Sigmoid colon (tissue), 7 donors: ENCODE data around the gene EEFSEC. TPM values are rescaled to one million over a fixed set of nuclear protein-coding genes. Genes with fewer than 3 reads are reported as not detected.

Source experiments
- DNase-seq: peaks from one replicate; pipeline ENCODE4 v3.0.0-alpha.2; 2019
- H3K27ac ChIP-seq, 4 donors: fragments of 200-600 bp; sonication (generic); one replicate each; pipeline ENCODE4 v1.5.1; 2016 to 2019; ENCODE audit warnings: mild to moderate bottlenecking in 1 of 4
- H3K27me3 ChIP-seq, 3 donors: fragments of 200-600 bp; sonication (generic); one replicate each; pipeline ENCODE4 v1.5.1; 2019; ENCODE audit warnings: mild to moderate bottlenecking in 1 of 3
- H3K36me3 ChIP-seq, 4 donors: fragments of 200-600 bp; sonication (generic); one replicate each; pipeline ENCODE4 v1.5.1; 2016 to 2019
- H3K4me1 ChIP-seq, 4 donors: fragments of 200-600 bp; sonication (generic); one replicate each; pipeline ENCODE4 v1.5.1; 2017 to 2019
- H3K4me3 ChIP-seq, 4 donors: fragments of 200-600 bp; sonication (generic); one replicate each; pipeline ENCODE4 v1.5.1; 2017 to 2019; ENCODE audit warnings: mild to moderate bottlenecking in 2 of 4, moderate library complexity in 1 of 4
- H3K9me3 ChIP-seq, 4 donors: fragments of 200-600 bp in 3 of 4; sonication (generic) in 3 of 4; one replicate each; pipeline versions ENCODE4 v1.5.1 to v1.6.1; 2013 to 2019
- EP300 ChIP-seq, 4 donors: sonication (generic); formaldehyde crosslinking; IDR thresholded peaks; one replicate each; pipeline ENCODE4 v1.6.1; 2017; ENCODE audit warnings: antibody characterized with exemption in 4 of 4
- POLR2A ChIP-seq, 2 donors: fragments of 450-650 bp; IDR thresholded peaks; one replicate each; pipeline ENCODE4 v1.6.1; 2016; ENCODE audit warnings: antibody characterized with exemption in 2 of 2, mild to moderate bottlenecking in 2 of 2, moderate library complexity in 2 of 2
- POLR2AphosphoS5 ChIP-seq, 4 donors: sonication (generic); formaldehyde crosslinking; IDR thresholded peaks; one replicate each; pipeline ENCODE4 v1.6.1; 2017; ENCODE audit warnings: antibody characterized with exemption in 4 of 4
- WGBS, 2 donors: extraction: QIAGEN DNeasy Blood & Tissue Kit; methylation state at CpG; one replicate each; pipeline ENCODE4 v1.1.7; 2013; 5-methylcytosine and 5-hydroxymethylcytosine counted together
- intact Hi-C: fragments of 100-400 bp; cut with DNase I; formaldehyde crosslinking; loops from one replicate; pipeline ENCODE4 v1.15.1; 2023
- polyA plus RNA-seq, 3 donors: library from polyadenylated mRNA; stranded (reverse); fragments of 200-250 nt; gene quantifications; one replicate each; pipeline ENCODE4 v1.2.3, GENCODE V29; 2013
- total RNA-seq, 4 donors: library from RNA; depleted of rRNA; stranded (reverse); fragments of >200 nt; gene quantifications; one replicate each; pipeline ENCODE4 v1.1.0, GENCODE V29; 2016
- TF ChIP-seq, protein P1 (sequence below), 4 experiments: fragments of 450-650 bp in 3 of 4; fragments of 200-600 bp in 1 of 4; IDR thresholded peaks; one replicate each; pipeline ENCODE4 v1.5.1; 2016 to 2019; ENCODE audit warnings: antibody characterized with exemption in 4 of 4, mild to moderate bottlenecking in 3 of 4, moderate library complexity in 2 of 4
- donor health status: healthy with polysubstance abuse.
- donor health status: Bipolar disorder and iron deficiency.
- donor health status: healthy.

Gene EEFSEC
- total and polyA plus RNA-seq, 7 donors = 5.3 to 16.1 (median 12.2) TPM

GRCh38 chr3:128237348-128238183 is 84.3 kb downstream of the EEFSEC start:
- TF ChIP-seq POLR2A (IDR thresholded peaks at IDR 0.05) (no peak), POLR2AphosphoS5 (IDR thresholded peaks at IDR 0.05) (no peak), EP300 (IDR thresholded peaks at IDR 0.05) (no peak)
- TF ChIP-seq, protein P1, sequence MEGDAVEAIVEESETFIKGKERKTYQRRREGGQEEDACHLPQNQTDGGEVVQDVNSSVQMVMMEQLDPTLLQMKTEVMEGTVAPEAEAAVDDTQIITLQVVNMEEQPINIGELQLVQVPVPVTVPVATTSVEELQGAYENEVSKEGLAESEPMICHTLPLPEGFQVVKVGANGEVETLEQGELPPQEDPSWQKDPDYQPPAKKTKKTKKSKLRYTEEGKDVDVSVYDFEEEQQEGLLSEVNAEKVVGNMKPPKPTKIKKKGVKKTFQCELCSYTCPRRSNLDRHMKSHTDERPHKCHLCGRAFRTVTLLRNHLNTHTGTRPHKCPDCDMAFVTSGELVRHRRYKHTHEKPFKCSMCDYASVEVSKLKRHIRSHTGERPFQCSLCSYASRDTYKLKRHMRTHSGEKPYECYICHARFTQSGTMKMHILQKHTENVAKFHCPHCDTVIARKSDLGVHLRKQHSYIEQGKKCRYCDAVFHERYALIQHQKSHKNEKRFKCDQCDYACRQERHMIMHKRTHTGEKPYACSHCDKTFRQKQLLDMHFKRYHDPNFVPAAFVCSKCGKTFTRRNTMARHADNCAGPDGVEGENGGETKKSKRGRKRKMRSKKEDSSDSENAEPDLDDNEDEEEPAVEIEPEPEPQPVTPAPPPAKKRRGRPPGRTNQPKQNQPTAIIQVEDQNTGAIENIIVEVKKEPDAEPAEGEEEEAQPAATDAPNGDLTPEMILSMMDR (IDR thresholded peaks at IDR 0.05) = no peak
- H3K36me3 ChIP-seq = no peaks in the 10 kb centered on the region
- DNase-seq = no peak
- peaks cover 0 to 43% (median 19%) of the 10 kb centered on the region in 4 donors for H3K4me1 ChIP-seq
- intact Hi-C loops = no loop called here
- no peak overlapping the region for H3K4me3 ChIP-seq
- 85% methylated on average over 3 of the region's 3 CpGs for WGBS, 2 donors
- no peaks in the 10 kb centered on the region for H3K27me3 ChIP-seq
- no peak overlapping the region for H3K27ac ChIP-seq
- H3K9me3 ChIP-seq = no peaks in the 10 kb centered on the region

DNA sequence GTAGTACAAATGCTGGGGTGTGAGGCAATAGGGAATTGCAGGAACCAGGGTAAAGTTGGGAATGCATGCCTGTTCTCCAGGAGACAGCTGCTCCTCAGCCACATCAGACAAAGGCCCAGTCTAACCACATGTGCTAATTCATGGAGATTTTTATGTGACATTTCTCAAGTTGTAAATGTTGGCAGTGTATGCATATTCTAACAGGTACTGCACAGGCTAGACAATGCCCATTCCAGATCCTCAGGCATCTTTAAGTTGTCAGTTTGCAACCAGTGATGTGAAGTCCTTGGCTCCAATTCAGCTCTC is 84.9 kb downstream of the EEFSEC start:
- DNase-seq = no peak
- TF ChIP-seq POLR2A (IDR thresholded peaks at IDR 0.05) (no peak), EP300 (IDR thresholded peaks at IDR 0.05) (no peak), POLR2AphosphoS5 (IDR thresholded peaks at IDR 0.05) (no peak)
- TF ChIP-seq, protein P1 (IDR thresholded peaks at IDR 0.05) = no peak
- H3K4me1 ChIP-seq = peaks cover 0 to 43% (median 19%) of the 10 kb centered on the region in 4 donors
- H3K36me3 ChIP-seq = no peaks in the 10 kb centered on the region
- no peaks in the 10 kb centered on the region for H3K9me3 ChIP-seq
- H3K27me3 ChIP-seq = no peaks in the 10 kb centered on the region
- no peak overlapping the region for H3K27ac ChIP-seq
- intact Hi-C loops = no loop called here
- H3K4me3 ChIP-seq = no peak overlapping the region

- H3K4me1 ChIP-seq = peaks cover 0 to 41% (median 19%) of the 10 kb centered on the region in 4 donors
- H3K9me3 ChIP-seq = no peaks in the 10 kb centered on the region
- no peak overlapping the region for H3K4me3 ChIP-seq
- DNase-seq = no peak
- intact Hi-C loops = no loop called here
- H3K27ac ChIP-seq = no peak overlapping the region
- TF ChIP-seq EP300 (IDR thresholded peaks at IDR 0.05) = no peak
- no peak for TF ChIP-seq POLR2A (IDR thresholded peaks at IDR 0.05)
- TF ChIP-seq, protein P1 (IDR thresholded peaks at IDR 0.05) = no peak
- TF ChIP-seq POLR2AphosphoS5 (IDR thresholded peaks at IDR 0.05) = no peak
- no peaks in the 10 kb centered on the region for H3K27me3 ChIP-seq
- H3K36me3 ChIP-seq = no peaks in the 10 kb centered on the region
- whole genome bisulfite sequencing, 2 donors = 97% methylated on average over 3 of the region's 3 CpGs
Observed at GRCh38 chr3:128239304-128239703, 86.0 kb downstream of the EEFSEC start.

DNA sequence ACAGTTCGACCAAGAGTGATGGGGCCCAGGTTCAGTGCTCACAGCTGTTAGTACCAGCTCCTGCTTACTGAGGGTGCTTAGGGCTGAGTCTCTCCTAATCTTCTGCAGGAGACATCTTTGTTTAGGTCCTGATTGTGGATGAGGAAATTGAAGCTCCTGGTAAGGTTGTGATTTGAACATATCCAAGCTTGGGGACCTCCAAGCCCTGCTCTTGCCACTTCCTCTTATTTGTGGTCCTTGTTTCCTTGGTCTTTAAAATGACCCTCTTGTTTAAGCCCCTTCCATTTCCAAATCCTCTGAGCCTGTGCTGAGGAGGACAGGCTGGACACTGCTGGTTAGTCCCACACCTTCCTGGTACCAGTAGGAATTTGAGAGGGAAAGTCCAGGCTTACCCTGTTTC is 87.0 kb downstream of the EEFSEC start:
- H3K9me3 ChIP-seq = no peaks in the 10 kb centered on the region
- TF ChIP-seq POLR2AphosphoS5 (IDR thresholded peaks at IDR 0.05) (no peak), EP300 (IDR thresholded peaks at IDR 0.05) (no peak), POLR2A (IDR thresholded peaks at IDR 0.05) (no peak)
- TF ChIP-seq, protein P1 (IDR thresholded peaks at IDR 0.05) = no peak
- H3K27me3 ChIP-seq = no peaks in the 10 kb centered on the region
- intact Hi-C loops = no loop called here
- DNase-seq = no peak
- 93 to 94% methylated on average over 1 of the region's 1 CpG for WGBS, 2 donors
- H3K27ac ChIP-seq = no peak overlapping the region
- no peaks in the 10 kb centered on the region for H3K36me3 ChIP-seq
- H3K4me3 ChIP-seq = no peak overlapping the region
- H3K4me1 ChIP-seq = peaks cover 0 to 32% (median 18%) of the 10 kb centered on the region in 4 donors
